PC-3 (cell line): ENCODE data around the gene NUDT7.

Source experiments
- CTCF ChIP-seq: fragments of 300-600 bp; sonication (generic); conservative IDR thresholded peaks from 2 replicates; pipeline ENCODE4 v1.5.1; 2017; ENCODE audit warnings: antibody characterized with exemption, low read depth, mild to moderate bottlenecking, low read length
- EZH2 ChIP-seq: fragments of 300-600 bp; sonication (generic); IDR thresholded peaks from one replicate; pipeline ENCODE4 v1.6.1; 2017; ENCODE audit warnings: antibody characterized with exemption, mild to moderate bottlenecking, low read length; ENCODE audit not compliant: unreplicated experiment
- EZH2phosphoT487 ChIP-seq: fragments of 300-600 bp; sonication (generic); IDR thresholded peaks from 2 replicates; pipeline ENCODE4 v1.6.1; 2018; ENCODE audit warnings: mild to moderate bottlenecking, antibody characterized with exemption, low read length, borderline replicate concordance

GRCh38 chr16:77674888-77675287 is 47.4 kb upstream of the NUDT7 start:
- no peak for TF ChIP-seq CTCF
- TF ChIP-seq EZH2, result no peak
- no peak for TF ChIP-seq EZH2phosphoT487
